ENCODE data around the gene C1QTNF1.

DNA sequence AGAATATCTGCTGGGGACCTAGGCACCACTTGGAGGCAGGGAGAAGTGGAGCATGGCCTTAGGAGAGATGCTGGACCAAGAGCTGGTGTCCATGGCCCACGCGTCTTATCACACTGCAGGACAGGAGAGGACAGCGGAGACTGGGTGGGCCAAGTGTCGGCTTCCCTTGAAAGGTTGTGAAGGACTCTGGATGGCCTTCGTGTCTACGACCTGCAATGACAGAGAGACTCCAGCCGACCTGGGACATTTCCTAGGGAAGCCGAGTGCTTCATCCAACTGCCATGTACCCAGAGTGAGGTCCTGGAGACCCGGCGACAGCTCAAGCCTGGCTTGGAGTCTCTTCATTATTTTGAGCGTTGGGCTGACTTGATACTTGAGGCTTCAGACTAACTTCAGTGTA is 20.5 kb downstream of the C1QTNF1 start:
- TF ChIP-seq, protein P1, sequence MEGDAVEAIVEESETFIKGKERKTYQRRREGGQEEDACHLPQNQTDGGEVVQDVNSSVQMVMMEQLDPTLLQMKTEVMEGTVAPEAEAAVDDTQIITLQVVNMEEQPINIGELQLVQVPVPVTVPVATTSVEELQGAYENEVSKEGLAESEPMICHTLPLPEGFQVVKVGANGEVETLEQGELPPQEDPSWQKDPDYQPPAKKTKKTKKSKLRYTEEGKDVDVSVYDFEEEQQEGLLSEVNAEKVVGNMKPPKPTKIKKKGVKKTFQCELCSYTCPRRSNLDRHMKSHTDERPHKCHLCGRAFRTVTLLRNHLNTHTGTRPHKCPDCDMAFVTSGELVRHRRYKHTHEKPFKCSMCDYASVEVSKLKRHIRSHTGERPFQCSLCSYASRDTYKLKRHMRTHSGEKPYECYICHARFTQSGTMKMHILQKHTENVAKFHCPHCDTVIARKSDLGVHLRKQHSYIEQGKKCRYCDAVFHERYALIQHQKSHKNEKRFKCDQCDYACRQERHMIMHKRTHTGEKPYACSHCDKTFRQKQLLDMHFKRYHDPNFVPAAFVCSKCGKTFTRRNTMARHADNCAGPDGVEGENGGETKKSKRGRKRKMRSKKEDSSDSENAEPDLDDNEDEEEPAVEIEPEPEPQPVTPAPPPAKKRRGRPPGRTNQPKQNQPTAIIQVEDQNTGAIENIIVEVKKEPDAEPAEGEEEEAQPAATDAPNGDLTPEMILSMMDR (IDR thresholded peaks at IDR 0.05; ENCODE audit: insufficient read depth, low read length) = no peak
- no peak for TF ChIP-seq GABPA (IDR thresholded peaks at IDR 0.05; ENCODE audit: low read depth)
- TF ChIP-seq, protein P2, sequence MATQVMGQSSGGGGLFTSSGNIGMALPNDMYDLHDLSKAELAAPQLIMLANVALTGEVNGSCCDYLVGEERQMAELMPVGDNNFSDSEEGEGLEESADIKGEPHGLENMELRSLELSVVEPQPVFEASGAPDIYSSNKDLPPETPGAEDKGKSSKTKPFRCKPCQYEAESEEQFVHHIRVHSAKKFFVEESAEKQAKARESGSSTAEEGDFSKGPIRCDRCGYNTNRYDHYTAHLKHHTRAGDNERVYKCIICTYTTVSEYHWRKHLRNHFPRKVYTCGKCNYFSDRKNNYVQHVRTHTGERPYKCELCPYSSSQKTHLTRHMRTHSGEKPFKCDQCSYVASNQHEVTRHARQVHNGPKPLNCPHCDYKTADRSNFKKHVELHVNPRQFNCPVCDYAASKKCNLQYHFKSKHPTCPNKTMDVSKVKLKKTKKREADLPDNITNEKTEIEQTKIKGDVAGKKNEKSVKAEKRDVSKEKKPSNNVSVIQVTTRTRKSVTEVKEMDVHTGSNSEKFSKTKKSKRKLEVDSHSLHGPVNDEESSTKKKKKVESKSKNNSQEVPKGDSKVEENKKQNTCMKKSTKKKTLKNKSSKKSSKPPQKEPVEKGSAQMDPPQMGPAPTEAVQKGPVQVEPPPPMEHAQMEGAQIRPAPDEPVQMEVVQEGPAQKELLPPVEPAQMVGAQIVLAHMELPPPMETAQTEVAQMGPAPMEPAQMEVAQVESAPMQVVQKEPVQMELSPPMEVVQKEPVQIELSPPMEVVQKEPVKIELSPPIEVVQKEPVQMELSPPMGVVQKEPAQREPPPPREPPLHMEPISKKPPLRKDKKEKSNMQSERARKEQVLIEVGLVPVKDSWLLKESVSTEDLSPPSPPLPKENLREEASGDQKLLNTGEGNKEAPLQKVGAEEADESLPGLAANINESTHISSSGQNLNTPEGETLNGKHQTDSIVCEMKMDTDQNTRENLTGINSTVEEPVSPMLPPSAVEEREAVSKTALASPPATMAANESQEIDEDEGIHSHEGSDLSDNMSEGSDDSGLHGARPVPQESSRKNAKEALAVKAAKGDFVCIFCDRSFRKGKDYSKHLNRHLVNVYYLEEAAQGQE (IDR thresholded peaks at IDR 0.05; ENCODE audit: insufficient replicate concordance, low read depth) = no peak
- TF ChIP-seq SPI1 (IDR thresholded peaks at IDR 0.05; ENCODE audit: borderline replicate concordance, low read depth) = no peak
